ENCODE measurements around the gene DDR1. TPM values are rescaled to one million over a fixed set of nuclear protein-coding genes. Genes with fewer than 3 reads are reported as not detected.
A peak's percentile ranks its signal among the peaks of the same experiment; 100 is the strongest.

DDR1 gene
- total and polyA plus RNA-seq, 12 donors = 7.3 to 49.2 (median 23.3) TPM

DNA sequence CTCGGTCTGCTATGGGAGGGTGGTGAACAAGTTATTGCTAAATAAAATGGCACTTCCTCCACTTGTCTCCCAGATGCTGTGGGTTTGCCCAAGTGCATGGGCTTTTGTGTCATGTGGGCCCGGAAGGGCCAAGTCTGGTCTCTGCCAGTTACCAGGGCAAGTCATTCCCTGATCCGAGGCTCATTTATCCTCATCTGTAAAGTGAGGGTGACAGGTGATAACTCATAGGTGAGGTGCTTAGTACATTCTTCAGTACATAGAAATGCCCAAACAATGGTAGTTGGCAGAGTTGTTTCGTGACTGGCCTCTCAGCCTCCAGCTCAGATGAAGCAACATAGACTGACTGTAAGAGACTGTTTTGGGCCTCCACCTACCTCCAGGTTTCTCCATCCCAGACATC is 54.4 kb downstream of the DDR1 start:
- Histone ChIP-seq H3K36me3 (no peaks in the 10 kb centered on the region), H3K9me3 (no peaks in the 10 kb centered on the region), H3K4me1 (peaks cover 0 to 13% (median 7%) of the 10 kb centered on the region in 9 donors), H3K27me3 (peaks cover 0 to 22% (median 9%) of the 10 kb centered on the region in 7 donors), H3K4me3 (no peak overlapping the region), H3K27ac (no peak overlapping the region)
- intact Hi-C loops (cut with DNase I) = loop anchor here in 1 of 10 donors (5.0 kb wide), 1 partner anchor 99 kb away; no protein-coding TSS in a partner anchor
- WGBS, 2 donors = 78 to 82% methylated on average over 4 of the region's 4 CpGs
- ATAC-seq = no peak
- DNase-seq = no peak
- TF ChIP-seq, protein P1, sequence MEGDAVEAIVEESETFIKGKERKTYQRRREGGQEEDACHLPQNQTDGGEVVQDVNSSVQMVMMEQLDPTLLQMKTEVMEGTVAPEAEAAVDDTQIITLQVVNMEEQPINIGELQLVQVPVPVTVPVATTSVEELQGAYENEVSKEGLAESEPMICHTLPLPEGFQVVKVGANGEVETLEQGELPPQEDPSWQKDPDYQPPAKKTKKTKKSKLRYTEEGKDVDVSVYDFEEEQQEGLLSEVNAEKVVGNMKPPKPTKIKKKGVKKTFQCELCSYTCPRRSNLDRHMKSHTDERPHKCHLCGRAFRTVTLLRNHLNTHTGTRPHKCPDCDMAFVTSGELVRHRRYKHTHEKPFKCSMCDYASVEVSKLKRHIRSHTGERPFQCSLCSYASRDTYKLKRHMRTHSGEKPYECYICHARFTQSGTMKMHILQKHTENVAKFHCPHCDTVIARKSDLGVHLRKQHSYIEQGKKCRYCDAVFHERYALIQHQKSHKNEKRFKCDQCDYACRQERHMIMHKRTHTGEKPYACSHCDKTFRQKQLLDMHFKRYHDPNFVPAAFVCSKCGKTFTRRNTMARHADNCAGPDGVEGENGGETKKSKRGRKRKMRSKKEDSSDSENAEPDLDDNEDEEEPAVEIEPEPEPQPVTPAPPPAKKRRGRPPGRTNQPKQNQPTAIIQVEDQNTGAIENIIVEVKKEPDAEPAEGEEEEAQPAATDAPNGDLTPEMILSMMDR (IDR thresholded peaks at IDR 0.05) = no peak

DNA sequence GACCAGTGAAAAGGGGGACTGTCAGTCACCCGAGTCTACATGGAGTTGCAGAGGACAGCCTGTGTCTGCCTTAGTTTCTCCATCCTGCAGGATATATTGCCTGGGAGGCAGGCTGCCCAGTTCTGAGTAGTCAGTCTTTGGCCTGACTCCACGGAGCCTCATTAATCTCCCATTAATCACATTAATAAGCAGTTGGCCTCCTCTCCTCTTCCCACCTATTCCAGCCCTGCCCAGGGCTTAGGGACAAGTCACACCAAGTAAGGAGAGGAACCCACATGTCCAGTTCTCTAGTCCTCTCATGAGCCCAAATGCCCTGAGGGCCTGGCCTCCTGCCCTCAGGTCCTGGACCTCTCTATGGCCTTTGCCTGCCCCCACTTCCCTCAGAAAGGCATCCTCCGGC is 55.2 kb downstream of the DDR1 start:
- Histone ChIP-seq H3K4me1 (peaks cover 0 to 13% (median 7%) of the 10 kb centered on the region in 9 donors), H3K9me3 (no peaks in the 10 kb centered on the region), H3K27ac (no peak overlapping the region), H3K4me3 (no peak overlapping the region), H3K36me3 (no peaks in the 10 kb centered on the region), H3K27me3 (peaks cover 0 to 28% (median 9%) of the 10 kb centered on the region in 7 donors)
- DNase-seq (no peak), ATAC-seq (no peak)
- TF ChIP-seq, protein P1 (IDR thresholded peaks at IDR 0.05) = no peak
- 53 to 85% methylated on average over 3 of the region's 3 CpGs for WGBS, 2 donors
- intact Hi-C loops (cut with DNase I) = loop anchor here in 1 of 10 donors (5.0 kb wide), 1 partner anchor 98 kb away; no protein-coding TSS in a partner anchor

DNA sequence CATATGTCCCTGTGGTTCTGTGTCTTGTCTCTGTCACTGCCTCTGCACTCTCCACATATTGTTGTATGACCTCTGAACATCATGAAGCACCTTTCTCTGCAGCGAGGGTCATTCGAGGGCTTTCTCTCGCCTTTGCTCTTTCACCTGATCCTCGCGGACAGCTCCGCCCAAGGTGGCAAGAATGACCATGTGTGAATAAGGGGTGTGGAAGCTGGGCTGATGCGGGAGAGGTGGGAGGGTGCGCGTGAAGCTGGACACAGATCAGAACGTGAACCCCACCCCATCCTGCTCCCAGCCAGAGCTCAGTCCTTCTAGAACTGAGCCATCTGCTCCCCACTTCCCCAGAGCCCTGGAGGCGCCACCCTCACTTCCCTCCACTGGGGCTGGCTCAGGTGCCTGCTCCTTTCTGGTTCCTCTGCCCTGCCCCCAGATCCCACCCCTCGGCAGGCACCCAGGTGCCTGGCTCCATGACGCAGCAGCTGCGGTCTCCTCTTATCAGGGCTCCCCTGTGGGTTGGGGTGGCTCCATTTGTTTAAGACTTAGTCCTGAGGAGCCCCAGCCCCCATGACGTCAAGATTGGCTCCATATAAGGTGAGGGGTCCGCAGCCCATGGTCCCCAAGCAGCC is 56.2 kb downstream of the DDR1 start, which contains the start of gene MUCL3:
Gene MUCL3, plus strand, starts transcription at position 613 of the 626 bp plus-strand sequence. CDS start 27 bp downstream, outside the sequence.
- no peak within 1 kb of the TSS for H3K27ac ChIP-seq
- peaks cover 0 to 13% (median 7%) of the 10 kb centered on the region in 9 donors for H3K4me1 ChIP-seq
- ATAC-seq (no peak), DNase-seq (no peak)
- H3K9me3 ChIP-seq = no peaks in the 10 kb centered on the region
- peaks cover 0 to 36% (median 9%) of the 10 kb centered on the region in 7 donors for H3K27me3 ChIP-seq
- intact Hi-C loops (cut with DNase I) = loop anchor here in 2 of 10 donors (5.0 to 10.0 kb wide), 2 partner anchors 102 to 104 kb away; no protein-coding TSS in a partner anchor
- TF ChIP-seq, protein P1 (IDR thresholded peaks at IDR 0.05) = no peak
- WGBS, 2 donors = 65 to 73% methylated on average over 16 of the region's 16 CpGs
- no peak within 1 kb of the TSS for H3K4me3 ChIP-seq
- H3K36me3 ChIP-seq = no peaks in the 10 kb centered on the region

DNA sequence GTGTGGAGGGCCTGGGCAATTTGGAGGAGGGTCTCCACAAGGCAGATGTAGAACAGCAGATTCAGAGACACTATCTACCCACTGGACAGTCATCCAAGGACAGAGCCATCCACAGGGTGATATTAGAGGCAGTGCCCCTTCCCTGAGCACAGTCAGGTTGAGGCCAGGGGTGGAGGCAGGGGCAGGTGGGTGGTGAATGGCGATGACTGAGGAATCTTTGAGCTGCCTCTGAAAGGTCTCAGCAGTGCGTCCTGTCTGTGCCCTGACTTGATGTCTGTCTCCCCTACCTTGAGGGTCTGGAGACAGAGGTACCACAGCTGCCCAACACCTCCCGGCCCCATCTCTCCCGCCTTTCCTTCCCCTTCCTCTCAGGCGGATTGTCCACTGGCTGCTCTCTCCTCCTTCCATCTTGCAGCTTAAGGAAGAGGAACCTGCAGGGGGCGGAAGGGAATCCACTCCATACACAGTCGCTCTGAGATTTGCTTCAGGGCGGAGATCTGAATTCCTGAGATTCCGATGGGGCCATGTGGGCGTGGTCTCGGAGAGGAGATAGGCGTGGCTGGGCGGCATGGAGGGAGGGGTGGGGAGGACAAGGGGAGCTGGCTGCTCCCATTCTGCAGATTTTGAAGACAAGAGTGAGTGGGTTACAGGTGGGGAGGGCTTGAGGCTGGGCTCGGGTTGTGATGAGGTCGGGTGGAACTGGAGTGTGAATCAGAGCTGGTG is 58.2 kb downstream of the DDR1 start:
- TF ChIP-seq, protein P1 (IDR thresholded peaks at IDR 0.05) = peak in 7 of 9 donors; percentile 12 to 53 (median 42)
- no peak overlapping the region for H3K4me3 ChIP-seq
- ATAC-seq (peak; percentile 65 to 93 (median 86)), DNase-seq (peak; percentile 64 to 71)
- H3K27ac ChIP-seq = no peak overlapping the region
- H3K27me3 ChIP-seq = peaks cover 0 to 36% (median 9%) of the 10 kb centered on the region in 7 donors
- peaks cover 0 to 13% (median 7%) of the 10 kb centered on the region in 9 donors for H3K4me1 ChIP-seq
- no peaks in the 10 kb centered on the region for H3K9me3 ChIP-seq
- WGBS, 2 donors = 11 to 14% methylated on average over 15 of the region's 15 CpGs
- intact Hi-C loops (cut with DNase I) = loop anchor here in 2 of 10 donors (5.0 to 10.0 kb wide), 2 partner anchors 100 to 102 kb away; no protein-coding TSS in a partner anchor
- no peaks in the 10 kb centered on the region for H3K36me3 ChIP-seq

Measured in heart right ventricle (tissue), 16 donors.